SK-N-SH treated with all-trans-retinoic acid at 6 μM for 48 hours (cell line): ENCODE measurements around the gene CDK6.

Experiments used
- ATAC-seq: fragments of 200-7000 bp; cut with Tn5 transposase; 3 replicates; pipeline ENCODE4 v1.9.1; 2020; ENCODE audit warnings: mild to moderate bottlenecking, moderate library complexity
- ARNTL ChIP-seq: fragments of 450-650 bp; formaldehyde crosslinking; IDR thresholded peaks from 2 replicates; pipeline ENCODE4 v1.5.0; 2020; ENCODE audit warnings: low read depth, mild to moderate bottlenecking, moderate library complexity, borderline replicate concordance
- BACH2 ChIP-seq: fragments of 250-450 bp; sonication (Bioruptor Pico); IDR thresholded peaks from 2 replicates; pipeline ENCODE4 v1.9.0; 2021; ENCODE audit warnings: mild to moderate bottlenecking, borderline replicate concordance
- CSDC2 ChIP-seq: fragments of 250-450 bp; sonication (Bioruptor Pico); IDR thresholded peaks from 2 replicates; pipeline ENCODE4 v1.5.0; 2020; ENCODE audit warnings: mild to moderate bottlenecking, moderate library complexity
- ESRRG ChIP-seq: fragments of 250-450 bp; sonication (Bioruptor Pico); IDR thresholded peaks from 2 replicates; pipeline ENCODE4 v1.6.1; 2021; ENCODE audit warnings: mild to moderate bottlenecking
- GLIS3 ChIP-seq: fragments of 250-450 bp; sonication (Bioruptor Pico); IDR thresholded peaks from 2 replicates; pipeline ENCODE4 v1.5.0; 2020; ENCODE audit warnings: mild to moderate bottlenecking, moderate library complexity
- ISL1 ChIP-seq: fragments of 250-450 bp; sonication (Bioruptor Pico); IDR thresholded peaks from 2 replicates; pipeline ENCODE4 v2.1.2; 2022; ENCODE audit warnings: mild to moderate bottlenecking, moderate library complexity
- OSR1 ChIP-seq: fragments of 250-450 bp; sonication (Bioruptor Pico); IDR thresholded peaks from 2 replicates; pipeline ENCODE4 v1.8.0; 2022; ENCODE audit warnings: moderate library complexity, mild to moderate bottlenecking, inconsistent platforms
- PPARA ChIP-seq: fragments of 250-450 bp; sonication (Bioruptor Pico); IDR thresholded peaks from 2 replicates; pipeline ENCODE4 v1.5.0; 2020; ENCODE audit warnings: mild to moderate bottlenecking, borderline replicate concordance
- SNAI2 ChIP-seq: fragments of 250-450 bp; sonication (Bioruptor Pico); IDR thresholded peaks from 2 replicates; pipeline ENCODE4 v1.5.0; 2020; ENCODE audit warnings: mild to moderate bottlenecking, moderate library complexity
- TCF4 ChIP-seq: fragments of 250-450 bp; sonication (Bioruptor Pico); IDR thresholded peaks from 2 replicates; pipeline ENCODE4 v1.8.0; 2021; ENCODE audit warnings: mild to moderate bottlenecking, moderate library complexity, borderline replicate concordance
- TSHZ2 ChIP-seq: fragments of 250-450 bp; sonication (Bioruptor Pico); IDR thresholded peaks from 2 replicates; pipeline ENCODE4 v1.5.0; 2020; ENCODE audit warnings: mild to moderate bottlenecking, moderate library complexity
- ZC3H10 ChIP-seq: fragments of 250-450 bp; sonication (Bioruptor Pico); IDR thresholded peaks from 2 replicates; pipeline ENCODE4 v1.5.1; 2021; ENCODE audit warnings: mild to moderate bottlenecking, moderate library complexity
- ZFP30 ChIP-seq: fragments of 450-650 bp; formaldehyde crosslinking; IDR thresholded peaks from 2 replicates; pipeline ENCODE4 v1.5.0; 2022; ENCODE audit warnings: mild to moderate bottlenecking, moderate library complexity
- ZNF565 ChIP-seq: fragments of 450-650 bp; formaldehyde crosslinking; conservative IDR thresholded peaks from 2 replicates; pipeline ENCODE4 v1.5.0; 2020; ENCODE audit warnings: low read depth, mild to moderate bottlenecking, moderate library complexity
- ZNF70 ChIP-seq: fragments of 450-650 bp; formaldehyde crosslinking; IDR thresholded peaks from 2 replicates; pipeline ENCODE4 v1.5.0; 2020; ENCODE audit warnings: mild to moderate bottlenecking, moderate library complexity
- ZNF8 ChIP-seq: fragments of 450-650 bp; formaldehyde crosslinking; IDR thresholded peaks from 2 replicates; pipeline ENCODE4 v1.5.0; 2020; ENCODE audit warnings: mild to moderate bottlenecking, moderate library complexity
- TF ChIP-seq, protein P1 (sequence below): fragments of 250-450 bp; sonication (Bioruptor Pico); IDR thresholded peaks from 2 replicates; pipeline ENCODE4 v1.8.0; 2021; ENCODE audit warnings: low read depth, mild to moderate bottlenecking, moderate library complexity, borderline replicate concordance
- TF ChIP-seq, protein P2 (sequence below): fragments of 250-450 bp; sonication (Bioruptor Pico); IDR thresholded peaks from 2 replicates; pipeline ENCODE4 v1.8.0; 2020; ENCODE audit warnings: mild to moderate bottlenecking, moderate library complexity, borderline replicate concordance
- TF ChIP-seq, protein P3 (sequence below): fragments of 250-450 bp; sonication (Bioruptor Pico); IDR thresholded peaks from 2 replicates; pipeline ENCODE4 v1.5.1; 2020; ENCODE audit warnings: low read depth, mild to moderate bottlenecking, moderate library complexity

Gene CDK6

GRCh38 chr7:92633211-92633906 is 203.0 kb downstream of the CDK6 start (continued):
- TF ChIP-seq ZNF70 (CRISPR knock-in tag) (no peak), ZNF8 (CRISPR knock-in tag) (no peak), ESRRG (CRISPR knock-in tag) (no peak), TSHZ2 (CRISPR knock-in tag) (no peak), OSR1 (no peak), ISL1 (peak; percentile 97)

- peak; percentile 30 for ATAC-seq
- TF ChIP-seq BACH2 (CRISPR knock-in tag) = no peak
- TF ChIP-seq, protein P1, sequence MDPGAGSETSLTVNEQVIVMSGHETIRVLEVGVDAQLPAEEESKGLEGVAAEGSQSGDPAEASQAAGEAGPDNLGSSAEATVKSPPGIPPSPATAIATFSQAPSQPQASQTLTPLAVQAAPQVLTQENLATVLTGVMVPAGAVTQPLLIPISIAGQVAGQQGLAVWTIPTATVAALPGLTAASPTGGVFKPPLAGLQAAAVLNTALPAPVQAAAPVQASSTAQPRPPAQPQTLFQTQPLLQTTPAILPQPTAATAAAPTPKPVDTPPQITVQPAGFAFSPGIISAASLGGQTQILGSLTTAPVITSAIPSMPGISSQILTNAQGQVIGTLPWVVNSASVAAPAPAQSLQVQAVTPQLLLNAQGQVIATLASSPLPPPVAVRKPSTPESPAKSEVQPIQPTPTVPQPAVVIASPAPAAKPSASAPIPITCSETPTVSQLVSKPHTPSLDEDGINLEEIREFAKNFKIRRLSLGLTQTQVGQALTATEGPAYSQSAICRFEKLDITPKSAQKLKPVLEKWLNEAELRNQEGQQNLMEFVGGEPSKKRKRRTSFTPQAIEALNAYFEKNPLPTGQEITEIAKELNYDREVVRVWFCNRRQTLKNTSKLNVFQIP = no peak
- no peak for TF ChIP-seq SNAI2 (CRISPR knock-in tag)
- no peak for TF ChIP-seq ZC3H10 (CRISPR knock-in tag)
- TF ChIP-seq GLIS3 (CRISPR knock-in tag) = no peak
- TF ChIP-seq ARNTL (CRISPR knock-in tag) = no peak
- no peak for TF ChIP-seq ESRRG (CRISPR knock-in tag)
- TF ChIP-seq, protein P2, sequence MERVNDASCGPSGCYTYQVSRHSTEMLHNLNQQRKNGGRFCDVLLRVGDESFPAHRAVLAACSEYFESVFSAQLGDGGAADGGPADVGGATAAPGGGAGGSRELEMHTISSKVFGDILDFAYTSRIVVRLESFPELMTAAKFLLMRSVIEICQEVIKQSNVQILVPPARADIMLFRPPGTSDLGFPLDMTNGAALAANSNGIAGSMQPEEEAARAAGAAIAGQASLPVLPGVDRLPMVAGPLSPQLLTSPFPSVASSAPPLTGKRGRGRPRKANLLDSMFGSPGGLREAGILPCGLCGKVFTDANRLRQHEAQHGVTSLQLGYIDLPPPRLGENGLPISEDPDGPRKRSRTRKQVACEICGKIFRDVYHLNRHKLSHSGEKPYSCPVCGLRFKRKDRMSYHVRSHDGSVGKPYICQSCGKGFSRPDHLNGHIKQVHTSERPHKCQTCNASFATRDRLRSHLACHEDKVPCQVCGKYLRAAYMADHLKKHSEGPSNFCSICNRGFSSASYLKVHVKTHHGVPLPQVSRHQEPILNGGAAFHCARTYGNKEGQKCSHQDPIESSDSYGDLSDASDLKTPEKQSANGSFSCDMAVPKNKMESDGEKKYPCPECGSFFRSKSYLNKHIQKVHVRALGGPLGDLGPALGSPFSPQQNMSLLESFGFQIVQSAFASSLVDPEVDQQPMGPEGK (CRISPR knock-in tag) = no peak
- TF ChIP-seq TCF4 (CRISPR knock-in tag) = no peak
- no peak for TF ChIP-seq PPARA (CRISPR knock-in tag)
- no peak for TF ChIP-seq ZNF70 (CRISPR knock-in tag)
- TF ChIP-seq ZFP30 (CRISPR knock-in tag) = no peak
- TF ChIP-seq TSHZ2 (CRISPR knock-in tag) = no peak
- no peak for TF ChIP-seq ISL1
- TF ChIP-seq CSDC2 = no peak
- TF ChIP-seq ZNF565 (CRISPR knock-in tag) = no peak
- TF ChIP-seq, protein P3, sequence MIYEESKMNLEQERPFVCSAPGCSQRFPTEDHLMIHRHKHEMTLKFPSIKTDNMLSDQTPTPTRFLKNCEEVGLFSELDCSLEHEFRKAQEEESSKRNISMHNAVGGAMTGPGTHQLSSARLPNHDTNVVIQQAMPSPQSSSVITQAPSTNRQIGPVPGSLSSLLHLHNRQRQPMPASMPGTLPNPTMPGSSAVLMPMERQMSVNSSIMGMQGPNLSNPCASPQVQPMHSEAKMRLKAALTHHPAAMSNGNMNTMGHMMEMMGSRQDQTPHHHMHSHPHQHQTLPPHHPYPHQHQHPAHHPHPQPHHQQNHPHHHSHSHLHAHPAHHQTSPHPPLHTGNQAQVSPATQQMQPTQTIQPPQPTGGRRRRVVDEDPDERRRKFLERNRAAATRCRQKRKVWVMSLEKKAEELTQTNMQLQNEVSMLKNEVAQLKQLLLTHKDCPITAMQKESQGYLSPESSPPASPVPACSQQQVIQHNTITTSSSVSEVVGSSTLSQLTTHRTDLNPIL = no peak
Observed at GRCh38 chr7:92632791-92633190, 203.6 kb downstream of the CDK6 start.

GRCh38 chr7:92631850-92632487 is 204.4 kb downstream of the CDK6 start:
- TF ChIP-seq ZC3H10 (CRISPR knock-in tag) = no peak
- TF ChIP-seq, protein P2 (CRISPR knock-in tag) = no peak
- ATAC-seq = no peak
